Kidney (tissue), 14 donors: Measurements from ENCODE around the gene FSD2. TPM values are rescaled to one million over a fixed set of nuclear protein-coding genes. Genes with fewer than 3 reads are reported as not detected.

Experiments
- DNase-seq, 5 donors: peaks; one replicate each; pipeline ENCODE4 v3.0.0-alpha.2; 2013 to 2020
- FAIRE-seq: peaks from 2 replicates; lab custom pipeline; 2012; peaks lifted over from hg19 to GRCh38; lab: Jason Lieb, UNC
- H3K27ac ChIP-seq, 2 donors: one replicate each; pipeline ENCODE4 v1.7.0; 2013; ENCODE audit warnings: low read depth in 2 of 2, low read length in 2 of 2, inconsistent platforms in 1 of 2
- H3K27me3 ChIP-seq: one replicate; pipeline ENCODE4 v1.7.1; 2013; ENCODE audit warnings: low read length, inconsistent platforms; ENCODE audit not compliant: control insufficient read depth, insufficient read depth
- H3K36me3 ChIP-seq, 3 donors: one replicate each; pipeline versions ENCODE4 v1.7.0 to v1.7.1; 2013; ENCODE audit warnings: low read length in 3 of 3, control low read depth in 1 of 3, inconsistent platforms in 1 of 3; ENCODE audit not compliant: insufficient read depth in 3 of 3, control insufficient read depth in 2 of 3
- H3K4me1 ChIP-seq, 3 donors: one replicate each; pipeline versions ENCODE4 v1.7.0 to v1.7.1; 2013; ENCODE audit warnings: low read length in 3 of 3, inconsistent platforms in 1 of 3, low read depth in 1 of 3; ENCODE audit not compliant: control insufficient read depth in 2 of 3, insufficient read depth in 2 of 3
- H3K4me3 ChIP-seq, 3 donors: one replicate each; pipeline versions ENCODE4 v1.7.0 to v1.8.1; 2013; ENCODE audit warnings: low read length in 3 of 3, control low read depth in 1 of 3, inconsistent platforms in 1 of 3
- H3K9ac ChIP-seq, 3 donors: one replicate each; pipeline versions ENCODE4 v1.7.0 to v1.7.1; 2013; ENCODE audit warnings: low read length in 3 of 3, control low read depth in 1 of 3, inconsistent platforms in 1 of 3
- H3K9me3 ChIP-seq, 3 donors: one replicate each; pipeline versions ENCODE4 v1.7.0 to v1.7.1; 2013; ENCODE audit warnings: low read length in 3 of 3, control low read depth in 1 of 3, inconsistent platforms in 1 of 3; ENCODE audit not compliant: control insufficient read depth in 2 of 3, insufficient read depth in 1 of 3
- intact Hi-C: fragments of 100-400 bp; cut with DNase I; formaldehyde crosslinking; loops from one replicate; pipeline ENCODE4 v1.11.1; 2022
- polyA plus RNA-seq: library from polyadenylated mRNA; stranded (reverse); fragments of 350-450 nt; fragmentation: Illumina TruSeq; extraction: RNeasy Lipid Tissue Mini Kit (QIAGEN cat#74804); gene quantifications from one replicate; pipeline ENCODE4 v1.2.3, GENCODE V29; 2014; ENCODE audit warnings: low read depth, low replicate concordance; ENCODE audit not compliant: insufficient read depth
- total RNA-seq: library from RNA; stranded (reverse); fragmentation: NEBNext Ultra II Directional; extraction: Animal tissue kit (Norgen Biotek cat#: 25700); gene quantifications from one replicate; pipeline ENCODE4 v1.2.1, GENCODE V29; 2021
- TF ChIP-seq, protein P1 (sequence below): IDR thresholded peaks from 3 replicates; pipeline ENCODE4 v1.5.1; 2012; ENCODE audit warnings: mild to moderate bottlenecking, moderate library complexity, borderline replicate concordance; ENCODE audit not compliant: insufficient read depth; ENCODE audit errors: extremely low read depth
- donor health status: control.
- donor health status: control.
- donor health status: control.
- donor health status: control.
- donor health status: control.
- donor health status: DM: yes; HTN: yes; CAD: no.
- donor health status: Normal renal cell carcinoma (clear cell type).

Gene FSD2
- total and polyA plus RNA-seq, 2 donors from 2014 or later = not detected

DNA sequence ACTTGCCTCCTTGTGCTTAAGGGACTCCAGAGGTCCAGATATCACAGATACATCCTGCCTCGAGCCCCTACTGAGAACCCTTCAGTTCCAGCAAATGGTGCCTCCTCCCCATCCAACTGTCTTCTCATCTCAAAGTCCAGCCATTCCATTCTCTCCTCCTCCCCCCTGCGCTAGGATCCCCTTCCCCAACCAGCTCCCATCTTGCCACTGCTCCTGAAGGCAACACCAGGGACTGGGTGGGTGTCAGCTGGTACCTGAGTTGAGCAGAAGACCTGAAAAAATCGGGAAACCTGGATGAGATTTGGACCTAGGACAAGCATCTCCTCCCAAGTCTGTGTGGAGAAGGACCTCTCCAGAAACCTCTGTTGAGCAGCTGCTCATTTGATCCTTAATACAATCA lies 93.8 kb downstream of the FSD2 start:
- Histone ChIP-seq H3K27ac (no peak overlapping the region), H3K9ac (no peak overlapping the region), H3K27me3 (no peaks in the 10 kb centered on the region), H3K4me3 (no peak overlapping the region), H3K9me3 (no peaks in the 10 kb centered on the region), H3K36me3 (no peaks in the 10 kb centered on the region), H3K4me1 (peaks cover 0 to 10% (median 0%) of the 10 kb centered on the region in 3 donors)
- no peak for DNase-seq
- FAIRE-seq = no peak
- intact Hi-C loops = no loop called here
- TF ChIP-seq, protein P1, sequence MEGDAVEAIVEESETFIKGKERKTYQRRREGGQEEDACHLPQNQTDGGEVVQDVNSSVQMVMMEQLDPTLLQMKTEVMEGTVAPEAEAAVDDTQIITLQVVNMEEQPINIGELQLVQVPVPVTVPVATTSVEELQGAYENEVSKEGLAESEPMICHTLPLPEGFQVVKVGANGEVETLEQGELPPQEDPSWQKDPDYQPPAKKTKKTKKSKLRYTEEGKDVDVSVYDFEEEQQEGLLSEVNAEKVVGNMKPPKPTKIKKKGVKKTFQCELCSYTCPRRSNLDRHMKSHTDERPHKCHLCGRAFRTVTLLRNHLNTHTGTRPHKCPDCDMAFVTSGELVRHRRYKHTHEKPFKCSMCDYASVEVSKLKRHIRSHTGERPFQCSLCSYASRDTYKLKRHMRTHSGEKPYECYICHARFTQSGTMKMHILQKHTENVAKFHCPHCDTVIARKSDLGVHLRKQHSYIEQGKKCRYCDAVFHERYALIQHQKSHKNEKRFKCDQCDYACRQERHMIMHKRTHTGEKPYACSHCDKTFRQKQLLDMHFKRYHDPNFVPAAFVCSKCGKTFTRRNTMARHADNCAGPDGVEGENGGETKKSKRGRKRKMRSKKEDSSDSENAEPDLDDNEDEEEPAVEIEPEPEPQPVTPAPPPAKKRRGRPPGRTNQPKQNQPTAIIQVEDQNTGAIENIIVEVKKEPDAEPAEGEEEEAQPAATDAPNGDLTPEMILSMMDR = no peak

DNA sequence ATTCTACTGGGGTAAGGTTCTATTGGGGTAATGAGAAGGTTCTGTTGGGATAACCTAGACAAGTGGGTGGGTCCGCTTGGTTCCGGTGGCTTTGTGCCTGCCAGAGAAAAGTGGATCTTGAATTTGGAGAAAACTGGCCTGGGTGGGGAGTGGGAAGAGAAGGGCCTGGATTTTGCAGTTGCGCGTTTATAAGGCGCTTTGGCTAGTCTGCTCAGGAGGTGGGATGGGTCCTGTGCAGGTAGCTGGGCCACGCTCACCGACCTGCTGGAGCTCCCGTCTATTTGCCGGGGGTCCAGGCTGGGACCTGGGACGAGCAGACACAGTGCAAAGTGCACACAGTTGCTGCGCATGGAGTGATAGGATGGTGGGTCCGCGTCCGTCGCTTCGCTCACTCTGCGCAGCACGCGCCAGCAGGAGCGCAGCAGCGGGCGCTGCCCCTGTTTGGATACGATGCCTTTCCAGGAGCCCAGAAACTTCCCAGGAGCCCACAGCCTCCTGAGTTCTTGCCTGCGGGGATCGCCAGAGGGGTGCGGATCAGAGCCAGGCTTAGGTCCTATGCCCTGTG lies 94.9 kb downstream of the FSD2 start:
- H3K27ac ChIP-seq = no peak overlapping the region
- intact Hi-C loops = no loop called here
- H3K4me1 ChIP-seq = peaks cover 0 to 10% (median 0%) of the 10 kb centered on the region in 3 donors
- TF ChIP-seq, protein P1 = no peak
- H3K4me3 ChIP-seq = no peak overlapping the region
- no peaks in the 10 kb centered on the region for H3K27me3 ChIP-seq
- no peak overlapping the region for H3K9ac ChIP-seq
- no peaks in the 10 kb centered on the region for H3K36me3 ChIP-seq
- H3K9me3 ChIP-seq = no peaks in the 10 kb centered on the region
- FAIRE-seq (no peak), DNase-seq (no peak)

DNA sequence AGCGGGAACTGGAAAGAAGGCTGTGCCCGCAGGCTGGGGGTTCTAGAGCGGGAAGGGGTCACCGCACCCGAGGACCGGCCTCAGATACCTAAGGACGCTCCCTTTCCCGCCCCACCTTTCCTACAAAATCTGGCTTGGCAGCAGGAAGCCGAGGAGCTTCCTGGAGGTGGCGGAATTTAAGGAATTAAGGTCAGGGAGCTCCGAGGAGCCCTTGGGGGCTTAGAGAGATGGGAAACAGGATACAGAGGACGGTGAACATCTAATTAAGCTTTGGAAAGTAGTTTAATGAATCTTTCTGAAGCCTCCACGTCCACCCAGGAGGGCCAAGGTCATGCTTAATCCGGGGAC lies 95.7 kb downstream of the FSD2 start:
- no peak overlapping the region for H3K9ac ChIP-seq
- no peaks in the 10 kb centered on the region for H3K27me3 ChIP-seq
- H3K9me3 ChIP-seq = no peaks in the 10 kb centered on the region
- DNase-seq (no peak), FAIRE-seq (no peak)
- peaks cover 0 to 10% (median 0%) of the 10 kb centered on the region in 3 donors for H3K4me1 ChIP-seq
- TF ChIP-seq, protein P1 = no peak
- peak overlapping the region; percentile 33 to 58 (median 52) for H3K4me3 ChIP-seq
- intact Hi-C loops = no loop called here
- no peak overlapping the region for H3K27ac ChIP-seq
- H3K36me3 ChIP-seq = no peaks in the 10 kb centered on the region
